Sigmoid colon (tissue), 3 donors: Measurements from ENCODE around the gene CST11.

Source experiments
- POLR2A ChIP-seq, 2 donors: fragments of 450-650 bp; IDR thresholded peaks; one replicate each; pipeline ENCODE4 v1.6.1; 2016; ENCODE audit warnings: antibody characterized with exemption in 2 of 2, mild to moderate bottlenecking in 2 of 2, moderate library complexity in 2 of 2
- TF ChIP-seq, protein P1 (sequence below), 4 experiments: fragments of 450-650 bp in 3 of 4; fragments of 200-600 bp in 1 of 4; IDR thresholded peaks; one replicate each; pipeline ENCODE4 v1.5.1; 2016 to 2019; ENCODE audit warnings: antibody characterized with exemption in 4 of 4, mild to moderate bottlenecking in 3 of 4, moderate library complexity in 2 of 4

DNA sequence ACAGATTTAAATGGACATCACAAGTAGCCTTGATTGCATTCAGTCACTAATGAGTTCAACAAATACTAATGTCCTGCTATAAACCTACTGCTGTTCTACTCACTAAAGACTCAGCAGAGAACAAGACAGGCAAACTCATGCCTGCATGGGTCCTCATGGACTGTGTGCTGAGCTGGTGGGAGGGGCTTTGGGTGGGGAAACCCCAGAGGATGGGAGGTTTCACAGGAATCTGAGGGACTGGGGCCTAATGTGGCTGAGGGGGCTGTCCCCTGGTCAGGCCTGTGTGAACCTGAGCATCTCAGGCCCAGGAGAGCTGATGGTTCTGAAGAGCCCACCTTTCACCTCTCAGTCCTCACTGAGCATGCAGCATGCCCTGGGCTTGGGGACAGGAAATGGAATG lies 39.6 kb upstream of the CST11 start:
- TF ChIP-seq, protein P1, sequence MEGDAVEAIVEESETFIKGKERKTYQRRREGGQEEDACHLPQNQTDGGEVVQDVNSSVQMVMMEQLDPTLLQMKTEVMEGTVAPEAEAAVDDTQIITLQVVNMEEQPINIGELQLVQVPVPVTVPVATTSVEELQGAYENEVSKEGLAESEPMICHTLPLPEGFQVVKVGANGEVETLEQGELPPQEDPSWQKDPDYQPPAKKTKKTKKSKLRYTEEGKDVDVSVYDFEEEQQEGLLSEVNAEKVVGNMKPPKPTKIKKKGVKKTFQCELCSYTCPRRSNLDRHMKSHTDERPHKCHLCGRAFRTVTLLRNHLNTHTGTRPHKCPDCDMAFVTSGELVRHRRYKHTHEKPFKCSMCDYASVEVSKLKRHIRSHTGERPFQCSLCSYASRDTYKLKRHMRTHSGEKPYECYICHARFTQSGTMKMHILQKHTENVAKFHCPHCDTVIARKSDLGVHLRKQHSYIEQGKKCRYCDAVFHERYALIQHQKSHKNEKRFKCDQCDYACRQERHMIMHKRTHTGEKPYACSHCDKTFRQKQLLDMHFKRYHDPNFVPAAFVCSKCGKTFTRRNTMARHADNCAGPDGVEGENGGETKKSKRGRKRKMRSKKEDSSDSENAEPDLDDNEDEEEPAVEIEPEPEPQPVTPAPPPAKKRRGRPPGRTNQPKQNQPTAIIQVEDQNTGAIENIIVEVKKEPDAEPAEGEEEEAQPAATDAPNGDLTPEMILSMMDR (IDR thresholded peaks at IDR 0.05): no peak
- TF ChIP-seq POLR2A (IDR thresholded peaks at IDR 0.05): no peak
